Lung (tissue), 12 donors: ENCODE measurements around the gene LBP. TPM values are rescaled to one million over a fixed set of nuclear protein-coding genes. Genes with fewer than 3 reads are reported as not detected.

Experiments
- ATAC-seq: fragments of 200-7000 bp; cut with Tn5 transposase; one replicate; pipeline ENCODE4 v1.9.1; 2020; ENCODE audit warnings: moderate number of reproducible peaks; ENCODE audit not compliant: insufficient read depth, low FRiP score
- DNase-seq, 3 donors: peaks; one replicate each; pipeline ENCODE4 v3.0.0-alpha.2; 2013 to 2017
- H3K27ac ChIP-seq, 2 donors: one replicate each; pipeline ENCODE4 v1.5.1; 2013; ENCODE audit warnings: mild to moderate bottlenecking in 2 of 2, moderate library complexity in 2 of 2, control low read depth in 1 of 2, inconsistent platforms in 1 of 2, low read depth in 1 of 2, low read length in 1 of 2
- H3K27me3 ChIP-seq, 3 donors: one replicate each; pipeline ENCODE4 v1.5.1; 2013; ENCODE audit warnings: low read length in 2 of 3; ENCODE audit not compliant: control insufficient read depth in 3 of 3, insufficient read depth in 3 of 3
- H3K36me3 ChIP-seq, 4 donors: one replicate each; pipeline ENCODE4 v1.5.1; 2013; ENCODE audit warnings: low read length in 4 of 4, mild to moderate bottlenecking in 1 of 4, moderate library complexity in 1 of 4; ENCODE audit not compliant: control insufficient read depth in 4 of 4, insufficient read depth in 4 of 4
- H3K4me1 ChIP-seq, 5 donors: one replicate each; pipeline ENCODE4 v1.5.1; 2013; ENCODE audit warnings: low read length in 5 of 5, mild to moderate bottlenecking in 2 of 5, moderate library complexity in 1 of 5; ENCODE audit not compliant: control insufficient read depth in 5 of 5, insufficient read depth in 5 of 5
- H3K4me3 ChIP-seq: one replicate; pipeline ENCODE4 v1.5.1; 2013; ENCODE audit warnings: mild to moderate bottlenecking, control low read depth, moderate library complexity
- H3K9ac ChIP-seq, 2 donors: one replicate each; pipeline ENCODE4 v1.5.1; 2013; ENCODE audit warnings: low read length in 2 of 2, control low read depth in 1 of 2; ENCODE audit not compliant: insufficient read depth in 1 of 2
- H3K9me3 ChIP-seq, 4 donors: one replicate each; pipeline ENCODE4 v1.5.1; 2013; ENCODE audit warnings: low read length in 3 of 4, mild to moderate bottlenecking in 1 of 4, moderate library complexity in 1 of 4; ENCODE audit not compliant: control insufficient read depth in 4 of 4, insufficient read depth in 3 of 4
- WGBS, 2 donors: extraction: QIAGEN DNeasy Blood & Tissue Kit; methylation state at CpG; one replicate each; pipeline ENCODE4 v1.1.7; 2013; 5-methylcytosine and 5-hydroxymethylcytosine counted together
- polyA plus RNA-seq, 2 donors: library from polyadenylated mRNA; stranded (reverse); fragments of 200-250 nt; gene quantifications; one replicate each; pipeline ENCODE4 v1.2.1, GENCODE V29; 2013
- total RNA-seq, 2 donors: library from RNA; depleted of rRNA in 1 of 2; stranded (reverse); fragments of >200 nt in 1 of 2; gene quantifications; one replicate each; pipeline ENCODE4 v1.2.1, GENCODE V29; 2014 to 2021
- TF ChIP-seq, protein P1 (sequence below): IDR thresholded peaks from 2 replicates; pipeline ENCODE4 v1.5.1; 2012; ENCODE audit warnings: mild to moderate bottlenecking; ENCODE audit errors: control extremely low read depth, extremely low read depth
- donor health status: control.
- donor health status: control.
- donor health status: Bipolar disorder and iron deficiency.
- donor health status: healthy.
- donor health status: DM: yes; HTN: yes; CAD: no.

The LBP gene
- total and polyA plus RNA-seq, 4 donors: 0.30 to 4.8 (median 0.98) TPM; not detected in 1

DNA sequence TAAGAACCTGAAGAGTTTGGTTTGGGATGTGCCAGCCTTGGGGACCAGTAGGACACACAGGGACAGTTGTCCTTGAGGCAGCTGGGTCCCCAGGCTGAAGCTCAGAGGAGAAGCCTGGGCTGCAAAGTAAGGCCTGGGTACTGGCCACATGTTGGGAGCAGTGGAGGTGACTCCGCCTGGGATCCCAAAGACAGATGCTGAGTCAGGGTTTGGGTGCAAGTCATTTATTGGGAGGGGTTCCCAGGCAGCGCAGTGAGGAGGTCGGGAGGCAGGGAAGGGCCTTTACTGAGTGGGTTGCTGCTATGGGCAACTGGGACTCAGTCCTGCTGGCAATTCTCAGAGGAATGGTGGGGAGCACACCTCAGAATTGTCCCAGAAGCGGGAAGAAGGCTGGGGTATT, 29.9 kb upstream of the LBP start:
- Histone ChIP-seq H3K27ac (no peak overlapping the region), H3K36me3 (no peaks in the 10 kb centered on the region), H3K27me3 (peaks cover 0 to 2% (median 0%) of the 10 kb centered on the region in 3 donors), H3K4me3 (no peak overlapping the region), H3K4me1 (no peaks in the 10 kb centered on the region), H3K9me3 (peaks cover 0 to 2% (median 0%) of the 10 kb centered on the region in 4 donors), H3K9ac (no peak overlapping the region)
- WGBS, 2 donors: 89 to 95% methylated on average over 4 of the region's 4 CpGs
- no peak for DNase-seq
- no peak for ATAC-seq
- TF ChIP-seq, protein P1, sequence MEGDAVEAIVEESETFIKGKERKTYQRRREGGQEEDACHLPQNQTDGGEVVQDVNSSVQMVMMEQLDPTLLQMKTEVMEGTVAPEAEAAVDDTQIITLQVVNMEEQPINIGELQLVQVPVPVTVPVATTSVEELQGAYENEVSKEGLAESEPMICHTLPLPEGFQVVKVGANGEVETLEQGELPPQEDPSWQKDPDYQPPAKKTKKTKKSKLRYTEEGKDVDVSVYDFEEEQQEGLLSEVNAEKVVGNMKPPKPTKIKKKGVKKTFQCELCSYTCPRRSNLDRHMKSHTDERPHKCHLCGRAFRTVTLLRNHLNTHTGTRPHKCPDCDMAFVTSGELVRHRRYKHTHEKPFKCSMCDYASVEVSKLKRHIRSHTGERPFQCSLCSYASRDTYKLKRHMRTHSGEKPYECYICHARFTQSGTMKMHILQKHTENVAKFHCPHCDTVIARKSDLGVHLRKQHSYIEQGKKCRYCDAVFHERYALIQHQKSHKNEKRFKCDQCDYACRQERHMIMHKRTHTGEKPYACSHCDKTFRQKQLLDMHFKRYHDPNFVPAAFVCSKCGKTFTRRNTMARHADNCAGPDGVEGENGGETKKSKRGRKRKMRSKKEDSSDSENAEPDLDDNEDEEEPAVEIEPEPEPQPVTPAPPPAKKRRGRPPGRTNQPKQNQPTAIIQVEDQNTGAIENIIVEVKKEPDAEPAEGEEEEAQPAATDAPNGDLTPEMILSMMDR: no peak

GRCh38 chr20:38317422-38317821, 28.9 kb upstream of the LBP start:
- Histone ChIP-seq H3K4me1 (peaks cover 0 to 4% (median 0%) of the 10 kb centered on the region in 5 donors), H3K9ac (no peak overlapping the region), H3K36me3 (no peaks in the 10 kb centered on the region), H3K27me3 (peaks cover 0 to 2% (median 0%) of the 10 kb centered on the region in 3 donors), H3K9me3 (peaks cover 0 to 2% (median 0%) of the 10 kb centered on the region in 4 donors), H3K4me3 (no peak overlapping the region), H3K27ac (no peak overlapping the region)
- TF ChIP-seq, protein P1: no peak
- ATAC-seq (no peak), DNase-seq (no peak)
- WGBS, 2 donors: 64 to 79% methylated on average over 3 of the region's 3 CpGs

DNA sequence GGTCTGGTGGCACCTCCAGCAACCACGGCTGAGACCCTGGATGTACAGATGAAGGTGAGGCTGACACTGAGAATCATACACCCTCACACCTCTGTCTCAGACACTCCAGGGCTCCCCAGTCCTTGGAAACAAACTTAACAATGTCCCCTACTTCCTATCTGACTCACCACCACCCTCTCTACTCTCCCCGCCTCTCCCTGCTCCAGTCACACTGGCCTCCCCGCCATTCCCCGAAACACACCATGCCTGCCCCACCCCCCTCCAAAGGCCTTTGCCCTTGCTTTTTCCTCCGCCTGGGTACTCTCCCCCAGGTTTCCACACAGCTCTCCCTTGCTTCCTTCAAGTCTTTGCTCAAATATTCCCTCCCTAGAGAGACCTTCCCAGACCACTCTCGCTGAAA, 26.1 kb upstream of the LBP start:
- peaks cover 0 to 2% (median 0%) of the 10 kb centered on the region in 3 donors for H3K27me3 ChIP-seq
- no peak overlapping the region for H3K27ac ChIP-seq
- H3K4me3 ChIP-seq: no peak overlapping the region
- peaks cover 0 to 4% (median 0%) of the 10 kb centered on the region in 5 donors for H3K4me1 ChIP-seq
- WGBS, 2 donors: 45 to 59% methylated on average over 6 of the region's 6 CpGs
- TF ChIP-seq, protein P1: no peak
- H3K9ac ChIP-seq: no peak overlapping the region
- no peak for DNase-seq
- no peak for ATAC-seq
- H3K9me3 ChIP-seq: no peaks in the 10 kb centered on the region
- no peaks in the 10 kb centered on the region for H3K36me3 ChIP-seq
